Body of pancreas (tissue), 4 donors: ENCODE data around the gene FANCB. TPM values are rescaled to one million over a fixed set of nuclear protein-coding genes. Genes with fewer than 3 reads are reported as not detected.

Experiments used
- ATAC-seq: fragments of 150-250 bp; one replicate; pipeline ENCODE4 v1.9.1; 2016
- DNase-seq, 4 donors: peaks; one replicate each; pipeline ENCODE4 v3.0.0-alpha.2; 2019
- H3K27ac ChIP-seq, 4 donors: fragments of 200-600 bp; sonication (generic); 1 replicate in 3 of 4; 2 replicates in 1 of 4; pipeline versions ENCODE4 v1.5.1 to v1.6.1; 2016 to 2019; ENCODE audit warnings: mild to moderate bottlenecking in 1 of 4, mixed read lengths in 1 of 4, moderate library complexity in 1 of 4
- H3K27me3 ChIP-seq, 2 donors: fragments of 200-600 bp; sonication (generic); one replicate each; pipeline ENCODE4 v1.6.0; 2016; ENCODE audit warnings: mild to moderate bottlenecking in 1 of 2
- H3K36me3 ChIP-seq, 2 donors: fragments of 200-600 bp; sonication (generic); replicated peaks in 1 of 2; 2 replicates each; pipeline ENCODE4 v1.5.1; 2016; ENCODE audit warnings: low read depth in 2 of 2; ENCODE audit not compliant: insufficient read depth in 1 of 2
- H3K4me1 ChIP-seq: fragments of 200-600 bp; sonication (generic); one replicate; pipeline ENCODE4 v1.6.0; 2016
- H3K4me3 ChIP-seq, 2 donors: fragments of 200-600 bp; sonication (generic); 1 replicate in 1 of 2; 2 replicates in 1 of 2; pipeline ENCODE4 v1.5.1; 2016 to 2019
- H3K9me3 ChIP-seq, 3 donors: fragments of 200-600 bp; sonication (generic); 1 replicate in 2 of 3; 2 replicates in 1 of 3; pipeline ENCODE4 v1.5.1; 2016
- CTCF ChIP-seq, 7 experiments: fragments of 450-650 bp in 4 of 7; fragments of 200-600 bp in 3 of 7; sonication (generic) in 3 of 7; IDR thresholded peaks; one replicate each; pipeline ENCODE4 v1.5.1; 2016 to 2019; ENCODE audit warnings: antibody characterized with exemption in 7 of 7
- POLR2A ChIP-seq, 3 donors: fragments of 450-650 bp; IDR thresholded peaks; one replicate each; pipeline ENCODE4 v1.6.1; 2016; ENCODE audit warnings: antibody characterized with exemption in 3 of 3, mild to moderate bottlenecking in 2 of 3
- WGBS, 2 donors: methylation state at CpG; one replicate each; pipeline ENCODE4 v1.1.5; 2017; 5-methylcytosine and 5-hydroxymethylcytosine counted together
- intact Hi-C: fragments of 100-400 bp; cut with DNase I; formaldehyde crosslinking; loops from one replicate; pipeline ENCODE4 v1.15.1; 2023
- total RNA-seq, 2 donors: library from RNA; depleted of rRNA; stranded (reverse); fragments of >200 nt; gene quantifications; one replicate each; pipeline ENCODE4 v1.1.0, GENCODE V29; 2016

Gene FANCB
- total RNA-seq, 2 donors from 2014 or later, result 4.4 TPM; not detected in 1

DNA sequence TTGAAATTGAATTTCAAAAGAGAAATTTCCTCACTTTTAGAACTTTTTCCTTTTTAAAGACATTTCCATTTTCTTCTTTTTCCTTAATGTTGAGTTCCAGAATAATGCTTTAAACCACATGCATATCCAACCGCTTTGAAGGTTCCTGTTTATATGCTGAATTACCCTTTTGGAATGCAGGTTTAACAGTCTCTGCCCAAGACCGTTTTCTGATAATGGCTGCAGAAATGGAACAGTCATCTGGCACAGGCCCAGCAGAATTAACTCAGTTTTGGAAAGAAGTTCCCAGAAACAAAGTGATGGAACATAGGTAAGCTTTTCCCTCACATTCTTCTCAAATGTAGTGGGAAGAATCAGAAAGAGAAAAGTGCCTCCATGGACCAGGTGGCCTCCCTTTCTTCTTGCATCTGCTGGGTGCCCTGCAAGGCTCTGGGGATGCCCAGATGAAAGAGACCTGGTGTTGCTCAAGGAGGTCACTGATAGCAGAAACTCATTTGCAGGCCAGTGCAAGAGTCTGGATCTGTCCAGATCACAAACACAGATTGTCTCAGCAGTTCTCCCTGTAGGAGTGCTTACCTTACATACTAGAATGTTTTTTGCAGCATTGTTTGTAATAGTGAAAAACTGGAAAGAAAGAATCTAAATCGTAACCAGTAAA lies 43.3 kb upstream of the FANCB start:
- Histone ChIP-seq H3K4me3 (no peak overlapping the region), H3K36me3 (no peaks in the 10 kb centered on the region), H3K27me3 (no peaks in the 10 kb centered on the region), H3K9me3 (no peaks in the 10 kb centered on the region), H3K27ac (no peak overlapping the region), H3K4me1 (no peaks in the 10 kb centered on the region)
- WGBS, 2 donors, result 68 to 75% methylated on average over 3 of the region's 3 CpGs
- DNase-seq (no peak), ATAC-seq (no peak)
- TF ChIP-seq POLR2A (IDR thresholded peaks at IDR 0.05), result no peak
- TF ChIP-seq CTCF (IDR thresholded peaks at IDR 0.05), result no peak
- intact Hi-C loops, result no loop called here

- Histone ChIP-seq H3K27ac (no peak overlapping the region), H3K4me1 (no peaks in the 10 kb centered on the region), H3K4me3 (no peak overlapping the region), H3K27me3 (no peaks in the 10 kb centered on the region), H3K9me3 (no peaks in the 10 kb centered on the region), H3K36me3 (no peaks in the 10 kb centered on the region)
- intact Hi-C loops, result no loop called here
- WGBS, 2 donors, result 87 to 100% methylated on average over 3 of the region's 3 CpGs
- TF ChIP-seq CTCF (IDR thresholded peaks at IDR 0.05), result no peak
- TF ChIP-seq POLR2A (IDR thresholded peaks at IDR 0.05), result no peak
- no peak for ATAC-seq
- DNase-seq, result no peak
These were observed 42.7 kb upstream of the FANCB start for GRCh38 chrX:14915596-14915995.

DNA sequence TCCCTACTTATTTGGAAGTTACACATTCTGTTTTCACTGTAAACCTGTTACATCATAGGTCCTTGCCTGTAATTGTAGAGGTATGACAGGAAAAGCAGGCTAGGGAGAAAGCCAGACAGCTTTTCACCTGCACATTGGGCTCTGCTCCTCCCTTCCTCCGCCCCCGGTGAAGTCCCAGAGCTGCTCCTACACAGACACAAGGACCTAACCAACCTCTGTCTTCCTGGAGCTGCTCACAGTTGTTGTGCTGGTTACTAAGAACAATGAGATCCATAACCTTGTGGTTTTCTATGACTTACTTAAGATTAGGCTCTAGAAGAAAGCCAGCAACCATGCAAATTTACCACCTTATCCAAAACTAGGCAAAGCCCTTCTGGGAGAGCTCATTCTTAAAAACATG lies 40.4 kb upstream of the FANCB start:
- intact Hi-C loops, result no loop called here
- H3K36me3 ChIP-seq, result no peaks in the 10 kb centered on the region
- TF ChIP-seq POLR2A (IDR thresholded peaks at IDR 0.05) (no peak), CTCF (IDR thresholded peaks at IDR 0.05) (no peak)
- no peaks in the 10 kb centered on the region for H3K27me3 ChIP-seq
- 93 to 100% methylated on average over 2 of the region's 2 CpGs for WGBS, 2 donors
- H3K9me3 ChIP-seq, result no peaks in the 10 kb centered on the region
- no peak overlapping the region for H3K4me3 ChIP-seq
- DNase-seq, result no peak
- no peak overlapping the region for H3K27ac ChIP-seq
- no peak for ATAC-seq
- H3K4me1 ChIP-seq, result no peaks in the 10 kb centered on the region

DNA sequence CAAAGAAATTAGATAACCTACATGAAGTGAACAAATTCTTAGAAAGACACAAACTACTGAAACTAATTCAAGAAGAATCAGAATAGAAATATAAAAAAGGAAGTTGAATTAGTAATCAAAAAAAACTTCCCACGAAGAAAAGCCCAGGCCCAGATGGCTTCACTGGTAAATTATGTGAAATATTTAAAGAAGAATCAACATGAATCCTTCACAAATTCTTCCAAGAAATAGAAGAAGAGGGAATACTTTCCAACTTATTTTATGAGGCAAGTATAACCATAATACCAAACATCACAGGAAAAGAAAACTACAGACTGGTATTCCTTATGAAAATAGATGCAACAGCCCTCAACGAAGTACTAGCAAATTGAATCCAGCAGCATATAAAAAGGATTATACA lies 31.0 kb upstream of the FANCB start:
- no peak for ATAC-seq
- intact Hi-C loops, result no loop called here
- Histone ChIP-seq H3K4me1 (no peaks in the 10 kb centered on the region), H3K27ac (no peak overlapping the region), H3K9me3 (no peaks in the 10 kb centered on the region), H3K27me3 (no peaks in the 10 kb centered on the region), H3K36me3 (no peaks in the 10 kb centered on the region), H3K4me3 (no peak overlapping the region)
- no peak for TF ChIP-seq CTCF (IDR thresholded peaks at IDR 0.05)
- TF ChIP-seq POLR2A (IDR thresholded peaks at IDR 0.05), result no peak
- 88 to 90% methylated on average over 2 of the region's 2 CpGs for WGBS, 2 donors
- DNase-seq, result no peak

- ATAC-seq (no peak), DNase-seq (no peak)
- Histone ChIP-seq H3K4me3 (no peak overlapping the region), H3K36me3 (no peaks in the 10 kb centered on the region), H3K4me1 (no peaks in the 10 kb centered on the region), H3K27me3 (no peaks in the 10 kb centered on the region), H3K9me3 (no peaks in the 10 kb centered on the region), H3K27ac (no peak overlapping the region)
- intact Hi-C loops, result no loop called here
- TF ChIP-seq CTCF (IDR thresholded peaks at IDR 0.05) (no peak), POLR2A (IDR thresholded peaks at IDR 0.05) (no peak)
These were observed 29.7 kb upstream of the FANCB start for GRCh38 chrX:14902537-14902936.
